ENCODE data around the gene DPF3. TPM values are rescaled to one million over a fixed set of nuclear protein-coding genes. Genes with fewer than 3 reads are reported as not detected.

DPF3 gene
- total RNA-seq, 1 donor from 2014 or later: 0.99 TPM

DNA sequence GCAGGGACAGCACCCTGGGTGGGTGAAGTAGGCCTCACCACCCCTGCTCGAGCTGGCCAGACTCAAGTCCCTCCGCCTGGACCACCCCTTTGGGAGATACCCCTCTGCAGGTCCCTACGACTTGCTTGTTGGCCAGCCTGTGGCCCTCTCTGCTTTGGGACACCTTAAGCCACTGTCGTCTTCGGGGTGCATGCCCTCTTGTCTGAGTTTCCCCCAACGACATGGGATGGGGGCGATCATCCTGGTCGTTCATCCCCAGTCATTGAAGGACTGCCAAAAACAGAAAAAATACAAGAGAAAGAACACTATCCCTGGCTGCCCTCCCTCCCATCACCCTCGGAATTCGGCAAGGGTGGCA, 151.1 kb downstream of the DPF3 start:
- no peak for DNase-seq (ENCODE audit: low read depth in 2 of 2)

DNA sequence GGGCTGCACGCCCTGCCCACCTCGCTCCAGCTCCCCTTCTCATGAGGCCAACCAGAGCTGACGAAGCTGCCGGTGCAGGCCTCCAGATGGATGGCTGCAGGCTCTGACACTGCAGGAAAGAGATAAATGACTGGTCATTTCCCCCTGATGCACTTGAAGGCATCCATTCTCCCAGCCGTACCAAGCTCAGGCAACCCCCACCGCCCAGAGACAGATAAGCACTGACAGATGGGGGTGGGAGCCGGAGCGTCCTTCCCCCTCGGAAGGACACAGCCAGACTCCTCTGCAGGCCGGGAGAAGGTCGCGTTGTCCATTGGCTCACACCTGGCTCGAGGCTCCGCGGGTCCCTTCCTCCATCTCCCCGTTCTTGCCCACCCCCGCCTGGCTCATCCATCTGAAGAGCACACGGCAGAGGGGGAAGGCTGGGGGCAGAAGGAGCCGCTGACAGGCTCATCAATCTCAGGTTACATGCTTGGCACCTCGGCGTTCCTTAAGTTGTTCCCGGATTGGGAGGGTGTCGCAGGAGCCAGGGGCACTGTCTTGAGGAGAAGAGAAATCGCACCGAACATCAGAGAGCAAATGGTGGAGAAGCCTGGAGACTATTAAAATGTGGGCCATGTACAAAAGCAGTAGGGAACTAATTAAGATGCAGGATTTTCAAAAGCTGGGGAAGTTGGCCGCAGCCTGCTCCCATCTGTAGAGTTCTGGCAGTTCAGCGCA, 151.6 kb downstream of the DPF3 start:
- DNase-seq (ENCODE audit: low read depth in 2 of 2): peak in 1 of 2 donors; percentile 68

DNA sequence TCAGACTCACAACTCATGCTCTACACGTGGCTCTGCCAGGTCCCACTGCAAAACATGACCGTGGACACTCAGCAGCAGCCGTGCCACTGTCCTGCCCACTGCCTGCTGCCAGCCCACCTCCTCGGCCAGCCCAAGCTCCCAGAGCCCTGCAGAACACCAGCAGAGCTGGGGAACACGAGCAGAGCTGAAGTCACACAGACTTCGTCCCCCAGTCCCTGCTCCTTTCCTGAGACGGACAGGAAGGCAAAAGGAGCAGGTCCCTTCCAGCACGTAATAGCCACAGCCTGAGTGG, 152.1 kb downstream of the DPF3 start:
- no peak for DNase-seq (ENCODE audit: low read depth in 2 of 2)

DNA sequence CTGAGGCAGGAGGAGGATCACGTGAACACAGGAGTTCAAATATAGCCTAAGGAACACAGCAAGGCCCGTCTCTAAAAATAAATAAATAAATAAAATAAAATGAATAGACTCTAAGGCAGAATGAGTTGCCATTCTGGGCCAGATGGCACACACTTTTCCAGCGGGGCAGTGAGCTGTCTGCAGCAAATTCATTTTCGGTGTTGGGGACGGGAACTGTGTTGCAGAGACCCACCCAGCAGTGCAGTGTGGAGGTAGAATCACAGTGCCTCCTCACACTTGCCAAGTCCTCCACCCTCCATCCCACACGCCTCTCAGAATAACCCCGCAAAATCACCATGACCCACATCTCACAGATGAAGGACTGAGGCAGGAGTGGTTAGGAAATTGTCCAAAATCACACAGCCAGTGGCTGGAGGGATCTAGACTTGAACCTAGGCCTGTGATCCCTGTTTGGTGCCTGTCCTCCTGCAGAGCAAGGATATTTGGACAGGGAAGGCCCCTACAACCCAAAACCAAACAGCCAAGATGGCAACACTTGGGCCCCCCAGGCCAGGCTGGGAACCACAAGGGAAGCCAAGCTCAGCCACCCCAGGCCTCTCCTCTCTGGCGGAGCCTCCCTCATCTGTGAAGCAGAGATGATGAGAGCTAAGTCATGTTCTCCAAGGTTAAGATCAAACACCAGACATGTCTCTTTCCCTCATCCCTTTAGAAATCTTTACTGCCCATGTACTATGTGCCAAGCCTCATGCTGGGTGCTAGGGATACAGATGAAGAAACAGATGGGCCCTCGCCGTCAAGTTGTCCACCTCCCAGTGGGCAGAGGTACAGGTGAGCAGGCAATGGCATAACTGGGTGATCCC, 152.7 kb downstream of the DPF3 start:
- DNase-seq (ENCODE audit: low read depth in 2 of 2): no peak

DNA sequence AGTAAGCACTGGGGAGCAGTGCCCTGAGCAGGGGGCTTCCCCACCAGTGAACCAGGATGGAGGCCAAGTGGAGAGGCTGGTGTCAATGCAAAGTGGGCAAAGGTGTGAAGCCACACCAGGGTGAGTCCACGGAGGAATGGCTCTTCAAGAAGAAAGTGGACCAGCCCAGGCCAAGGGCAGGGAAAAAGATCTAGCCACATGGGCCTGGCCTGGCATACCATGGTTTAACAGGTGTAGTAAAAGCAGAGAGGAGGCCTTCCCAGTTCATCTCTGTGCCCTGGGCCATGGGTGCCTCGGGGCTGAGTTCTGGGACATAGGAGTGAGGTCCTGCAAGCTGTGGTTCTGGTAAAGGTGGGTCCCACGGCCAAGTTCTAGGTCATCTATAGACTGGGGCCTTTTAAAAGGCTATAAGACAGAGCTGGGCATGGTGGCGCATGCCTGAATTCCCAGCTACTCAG, 153.4 kb downstream of the DPF3 start:
- no peak for DNase-seq (ENCODE audit: low read depth in 2 of 2)

DNA sequence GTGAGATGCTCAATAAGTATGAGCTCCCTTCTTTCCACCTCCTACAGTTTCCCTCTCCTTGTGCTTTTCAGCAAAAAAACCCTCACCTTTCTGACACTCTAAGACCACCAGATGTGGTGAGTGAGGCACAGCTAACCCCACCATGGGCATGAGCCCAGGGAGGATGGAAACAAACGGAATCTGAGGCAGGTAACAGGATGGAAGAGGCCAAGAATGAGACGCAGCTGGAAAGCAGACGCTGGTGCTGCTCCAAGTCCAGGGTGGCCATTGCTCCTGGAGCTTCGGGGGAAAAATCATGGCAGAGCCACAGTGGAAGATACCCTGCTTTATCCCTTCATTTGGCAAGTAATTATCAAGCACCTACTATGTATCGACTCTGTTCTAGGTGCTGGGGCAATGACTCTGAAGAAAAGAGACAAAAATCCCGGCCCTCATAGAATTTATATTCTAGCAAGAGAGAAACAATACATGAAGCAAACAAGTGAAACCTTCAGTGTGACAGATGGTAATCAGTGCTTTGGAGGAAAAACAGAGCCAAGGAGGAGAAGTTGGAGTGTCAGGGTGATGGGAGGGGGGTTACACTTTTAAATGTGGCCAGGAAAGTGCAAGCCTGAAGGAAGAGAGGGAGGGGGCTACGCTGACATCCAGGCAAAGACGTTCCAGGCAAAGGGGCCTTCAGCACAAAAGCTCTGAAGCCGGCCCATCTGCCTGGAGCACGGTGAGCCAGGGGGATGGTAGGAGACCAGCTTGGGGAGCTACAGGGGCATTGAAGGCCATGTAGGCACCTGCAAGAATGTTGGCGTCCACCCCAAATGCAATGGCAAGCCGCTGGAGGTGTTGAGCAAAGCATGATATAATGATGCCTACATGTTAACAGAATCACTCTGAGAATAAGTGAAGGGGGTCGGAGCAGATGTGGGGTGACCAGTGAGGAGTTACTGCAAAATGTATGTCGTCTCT, 154.2 kb downstream of the DPF3 start:
- no peak for DNase-seq (ENCODE audit: low read depth in 2 of 2)

DNA sequence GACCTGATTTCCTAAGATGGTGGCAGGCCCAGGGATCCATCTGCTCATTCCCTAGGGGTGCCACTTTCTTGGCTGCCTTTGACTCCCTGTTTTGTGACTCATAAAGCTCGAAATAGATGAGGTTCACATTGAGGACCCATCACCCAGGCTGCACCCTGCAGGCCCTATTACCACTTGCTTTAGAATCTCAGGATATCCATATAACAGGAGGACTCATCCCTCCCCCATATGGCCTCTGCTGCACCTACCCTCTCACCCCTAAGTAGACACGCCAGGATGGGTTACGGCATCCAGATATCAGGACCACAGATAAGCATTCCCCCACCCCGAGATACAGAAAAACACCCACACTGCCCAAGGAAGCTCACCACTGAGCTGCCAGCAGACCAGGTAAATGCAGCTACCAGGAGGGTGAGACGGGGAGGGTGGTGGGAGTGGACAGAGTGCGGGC, 155.7 kb downstream of the DPF3 start:
- DNase-seq (ENCODE audit: low read depth in 2 of 2): no peak

DNA sequence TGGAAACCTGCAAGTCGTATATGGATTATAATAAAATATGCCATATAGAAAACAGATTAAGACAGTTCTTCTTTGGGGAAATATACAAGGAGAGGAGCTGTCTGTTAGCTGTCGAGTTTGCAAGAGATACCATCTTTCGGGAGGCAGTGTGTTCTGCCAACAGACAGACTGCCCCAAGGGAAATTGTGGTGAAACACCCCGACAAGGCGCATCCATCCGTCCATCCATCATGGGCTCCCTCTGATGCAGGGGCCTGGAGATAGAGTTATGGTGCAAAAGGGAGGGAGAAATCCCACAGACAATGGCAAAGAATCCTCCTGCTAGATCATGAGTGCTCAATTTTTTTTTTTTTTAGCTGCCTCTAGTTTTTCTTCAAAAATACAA, 156.3 kb downstream of the DPF3 start:
- DNase-seq (ENCODE audit: low read depth in 2 of 2): no peak

DNA sequence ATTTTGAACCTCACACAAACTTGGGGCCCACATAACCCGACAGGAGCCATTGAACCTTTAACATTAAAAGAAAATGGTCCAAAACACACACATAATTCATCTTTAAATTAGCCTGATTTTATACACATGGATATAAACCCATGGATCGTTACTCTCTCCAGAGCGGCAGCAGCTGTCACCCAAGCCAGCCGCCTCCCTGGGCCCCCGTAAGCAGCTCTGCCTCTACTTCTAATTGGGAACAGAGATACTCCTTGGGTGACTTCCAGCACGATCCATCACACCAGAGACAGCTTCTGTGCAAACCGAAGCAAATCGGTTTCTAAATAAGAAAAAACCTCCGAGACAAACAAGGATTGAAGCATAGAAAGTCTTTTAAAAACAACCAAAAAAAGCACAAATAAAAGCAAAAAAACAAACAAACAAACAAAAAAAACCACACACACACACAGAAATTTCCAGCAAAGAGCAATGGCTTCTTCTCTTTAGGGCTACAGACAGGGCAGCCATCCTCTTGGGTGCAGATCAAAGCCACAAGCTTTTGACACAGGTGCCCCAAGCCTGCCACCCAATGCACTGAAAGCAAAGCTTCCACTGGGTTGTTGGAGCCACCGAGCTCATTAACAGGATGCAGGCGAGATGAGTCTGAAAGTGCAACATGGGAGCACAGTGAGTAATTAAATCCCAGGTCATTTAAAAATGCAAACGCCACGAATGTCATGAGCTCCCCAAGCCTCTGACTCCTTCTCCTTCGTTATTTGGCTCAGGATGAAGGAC, 156.9 kb downstream of the DPF3 start:
- DNase-seq (ENCODE audit: low read depth in 2 of 2): no peak

DNA sequence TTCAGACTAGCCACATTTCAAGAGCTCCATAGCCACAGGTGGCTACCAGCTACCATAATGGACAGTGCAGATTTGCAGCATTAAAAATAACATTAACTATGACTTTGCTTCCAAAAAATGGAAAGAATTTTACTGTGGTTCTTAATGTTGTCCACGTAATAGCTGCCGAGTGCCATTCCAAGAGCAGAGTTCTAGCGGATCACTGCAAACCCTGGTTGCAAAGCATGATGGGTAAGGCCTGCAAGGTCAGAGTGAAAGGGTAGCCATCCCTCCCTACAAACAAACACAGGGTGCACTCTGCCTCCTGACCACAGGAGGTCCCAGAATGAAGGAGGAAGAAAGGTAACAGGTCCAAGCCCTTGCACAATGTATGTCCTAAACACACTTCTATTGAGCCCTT, 157.6 kb downstream of the DPF3 start:
- no peak for DNase-seq (ENCODE audit: low read depth in 2 of 2)

DNA sequence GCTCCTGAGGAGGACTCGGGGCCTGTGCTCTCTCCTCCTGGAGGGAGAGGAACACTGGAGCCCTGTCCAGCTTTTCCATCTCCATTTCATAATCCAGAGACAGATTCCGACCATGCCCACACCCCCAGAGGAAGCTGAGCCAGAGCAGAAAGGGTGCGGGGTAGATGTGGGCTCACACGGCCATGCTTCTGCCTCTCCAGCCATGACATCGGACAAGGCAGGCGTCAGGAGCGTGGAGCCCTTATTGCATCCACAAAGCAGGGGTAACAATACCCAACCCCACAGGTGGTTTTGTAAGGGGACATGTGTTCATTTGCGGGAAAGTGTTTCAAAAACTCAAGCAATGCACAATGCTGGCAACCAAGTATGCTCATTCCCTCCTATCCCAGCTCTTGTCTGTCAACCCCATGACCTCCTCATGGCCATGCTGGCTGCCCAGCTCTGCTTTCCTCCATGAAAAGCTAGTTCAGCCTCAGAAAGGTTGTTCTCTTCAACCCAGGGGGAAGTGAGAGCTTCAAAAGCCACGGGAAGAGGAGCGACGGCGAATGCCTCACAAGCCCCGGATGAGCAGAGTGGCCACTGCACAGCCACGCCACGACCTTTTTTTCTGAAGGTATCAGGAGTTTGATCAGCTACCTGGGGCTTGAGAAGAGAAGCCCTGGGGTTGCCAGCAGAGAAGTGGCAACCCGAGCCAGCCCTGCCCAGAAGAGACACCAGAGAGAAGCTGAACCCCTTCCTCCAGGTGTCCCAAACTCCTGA, 161.7 kb downstream of the DPF3 start:
- no peak for DNase-seq (ENCODE audit: low read depth in 2 of 2)

DNA sequence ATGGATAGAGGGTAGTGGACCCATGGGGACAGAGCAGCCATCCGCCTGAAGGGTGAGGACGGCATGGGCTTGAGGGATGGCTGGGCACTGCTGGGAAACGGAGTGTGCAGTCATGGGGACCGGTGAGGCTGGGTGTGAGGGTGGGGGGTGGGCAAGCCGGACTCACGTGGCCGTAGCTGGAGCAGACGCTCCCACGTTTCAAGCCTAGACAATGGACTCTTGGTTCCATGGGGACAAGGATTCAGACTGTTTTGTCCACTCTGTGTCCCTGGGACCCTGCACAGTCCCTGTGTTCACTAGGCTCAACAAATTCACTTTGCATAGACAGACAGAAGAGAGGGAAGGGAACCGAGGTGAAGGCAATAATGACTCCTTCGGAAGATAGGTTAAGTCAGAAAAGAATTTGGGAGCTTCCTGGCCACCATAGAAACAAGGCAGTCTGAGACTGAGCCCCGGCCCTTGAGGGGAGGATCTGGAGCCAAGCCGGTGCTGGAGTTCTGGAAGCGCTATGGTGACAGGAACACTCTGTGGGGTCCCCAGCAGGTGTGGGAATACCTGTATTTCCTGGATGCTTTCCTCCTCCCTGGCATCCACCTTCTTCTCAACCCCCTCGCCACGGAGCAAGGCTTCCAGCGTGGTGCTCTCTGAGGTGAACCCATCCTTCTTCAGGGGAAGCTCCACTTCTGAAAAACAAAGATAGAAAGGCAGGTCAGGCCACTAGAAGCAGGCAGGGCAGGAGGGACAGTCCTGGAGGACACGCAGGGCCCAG, 162.5 kb downstream of the DPF3 start:
- DNase-seq (ENCODE audit: low read depth in 2 of 2): no peak

DNA sequence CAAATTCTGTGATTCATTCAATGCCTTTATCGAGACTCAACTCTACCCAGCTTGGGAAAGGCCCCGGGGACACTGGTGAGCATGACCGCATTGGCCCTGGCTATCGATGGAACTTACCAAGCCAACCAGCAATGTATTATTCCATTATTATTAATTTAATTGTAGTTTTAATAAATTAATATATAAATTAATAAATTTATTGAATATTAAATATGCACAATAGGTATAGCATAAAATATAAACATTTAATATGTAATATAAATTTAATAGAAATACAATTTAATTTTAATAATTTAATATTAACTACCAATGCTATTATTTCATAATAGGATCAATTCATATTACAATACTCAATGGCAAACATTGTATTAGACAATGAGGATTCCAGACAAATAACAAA, 163.4 kb downstream of the DPF3 start:
- no peak for DNase-seq (ENCODE audit: low read depth in 2 of 2)

DNA sequence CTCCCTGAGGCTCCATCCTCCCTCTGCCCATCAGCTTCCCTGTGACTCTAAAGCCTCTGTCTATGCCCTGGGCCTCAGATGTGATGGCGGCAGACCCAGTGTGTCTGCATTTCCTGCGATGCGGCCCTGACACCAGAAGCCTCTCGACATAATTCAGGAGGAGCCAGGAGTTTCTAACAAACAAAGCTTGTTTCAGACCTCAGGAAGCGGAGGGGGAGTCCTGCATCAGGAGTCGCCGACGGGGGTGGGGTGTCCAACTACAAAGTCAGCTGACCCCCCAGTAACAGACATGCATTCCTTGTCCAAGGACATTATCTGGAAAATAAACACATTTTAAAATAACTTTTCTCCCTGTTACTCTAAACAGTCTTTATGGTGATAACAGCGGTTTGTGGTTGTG, 167.5 kb downstream of the DPF3 start:
- DNase-seq (ENCODE audit: low read depth in 2 of 2): no peak

DNA sequence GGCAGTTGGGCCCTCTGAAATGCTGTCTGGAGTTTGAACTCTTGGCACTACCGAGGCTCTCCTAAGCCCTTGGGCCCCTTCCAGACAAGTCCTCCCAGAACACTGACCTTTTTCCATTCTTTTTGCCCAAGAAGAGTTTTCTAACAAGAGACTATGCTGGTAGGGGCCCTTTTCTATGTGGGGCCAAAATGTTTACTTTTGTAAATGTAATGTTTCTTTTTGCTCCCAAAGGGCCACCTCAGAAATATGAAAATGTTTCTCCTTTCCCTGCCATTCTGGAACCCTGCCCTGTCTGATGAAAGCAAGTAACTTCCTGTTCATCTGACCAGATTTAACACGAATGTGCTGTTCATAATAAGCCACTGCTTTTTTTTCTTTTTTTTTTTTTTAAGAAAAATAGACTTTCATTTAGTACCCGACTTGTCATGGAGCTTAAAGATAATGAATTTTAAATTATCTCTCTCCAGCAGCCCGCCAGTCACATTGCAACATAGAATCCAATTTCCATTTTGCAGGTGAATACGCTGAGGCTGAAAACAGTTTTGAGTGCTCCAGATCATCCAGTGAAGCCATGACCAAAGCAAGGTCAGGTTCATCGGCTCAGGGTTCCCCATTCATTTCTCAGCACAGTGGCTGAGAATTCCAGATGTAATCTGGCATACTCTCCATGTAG, 169.9 kb downstream of the DPF3 start:
- DNase-seq (ENCODE audit: low read depth in 2 of 2): peak; percentile 36 to 47

DNA sequence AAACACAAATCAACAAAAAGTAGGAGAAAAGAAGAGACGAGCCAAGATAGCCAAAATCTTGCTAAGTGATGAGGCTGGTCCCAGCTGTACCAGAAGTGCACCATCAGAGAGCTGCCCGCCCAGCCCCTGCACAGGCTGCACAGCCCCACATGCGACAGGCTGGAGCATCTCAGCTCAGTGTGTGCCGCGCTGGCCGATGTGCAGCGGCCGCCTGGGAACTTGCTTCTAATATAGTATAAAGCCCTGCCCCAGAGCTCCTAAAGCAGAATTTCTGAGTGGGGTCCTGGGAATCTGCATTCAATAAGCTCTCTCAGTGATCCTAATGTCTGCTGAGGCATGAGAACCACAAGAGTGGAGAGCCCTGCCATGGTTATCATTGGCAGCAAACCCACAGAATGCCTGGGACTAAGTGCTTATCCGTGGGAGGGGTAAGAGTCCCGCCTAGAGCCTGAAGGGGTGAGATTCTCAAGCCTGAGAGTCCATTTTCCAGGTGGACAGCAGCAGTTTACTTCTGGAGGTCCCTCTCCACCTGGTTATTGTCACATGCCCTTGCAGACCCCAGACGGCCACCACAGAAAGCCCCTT, 171.6 kb downstream of the DPF3 start:
- DNase-seq (ENCODE audit: low read depth in 2 of 2): no peak

DNA sequence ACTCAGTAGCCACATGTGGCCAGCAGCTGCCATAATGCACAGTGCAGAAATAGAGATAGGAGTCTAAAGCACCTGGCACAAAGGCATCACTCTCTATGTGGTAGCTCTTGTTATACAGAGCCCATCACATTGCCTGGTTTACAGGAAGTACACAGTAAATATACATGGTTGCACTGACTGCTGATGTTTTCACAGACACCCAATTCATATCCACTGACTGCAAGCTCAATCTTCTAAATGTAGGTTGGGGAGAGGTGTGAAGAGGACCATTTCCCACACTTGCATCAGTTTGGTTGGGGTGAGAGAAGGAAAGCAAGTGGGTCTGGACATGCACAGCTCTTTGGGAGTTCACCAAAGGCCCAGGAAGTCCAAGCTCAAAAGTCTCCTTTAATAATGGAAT, 172.8 kb downstream of the DPF3 start:
- no peak for DNase-seq (ENCODE audit: low read depth in 2 of 2)

DNA sequence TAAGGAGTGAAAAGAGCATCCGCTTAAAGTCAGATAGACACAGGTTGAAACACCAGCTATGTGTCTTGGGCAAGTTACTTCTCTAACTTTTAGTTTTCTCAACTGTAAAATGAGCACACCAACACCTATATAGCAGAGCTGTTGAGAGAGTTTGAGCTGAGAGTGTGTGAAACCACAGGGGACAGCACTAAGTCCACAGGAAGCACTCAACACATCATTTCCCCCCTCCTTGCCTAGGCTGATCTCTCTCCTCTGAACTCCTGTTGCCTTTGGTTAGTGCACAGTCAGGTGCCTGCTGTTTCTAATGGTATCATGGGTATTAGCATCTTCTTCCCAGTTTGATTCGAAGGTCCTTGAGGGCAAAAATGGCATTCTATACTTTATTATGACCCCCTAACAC, 176.7 kb downstream of the DPF3 start:
- no peak for DNase-seq (ENCODE audit: low read depth in 2 of 2)

DNA sequence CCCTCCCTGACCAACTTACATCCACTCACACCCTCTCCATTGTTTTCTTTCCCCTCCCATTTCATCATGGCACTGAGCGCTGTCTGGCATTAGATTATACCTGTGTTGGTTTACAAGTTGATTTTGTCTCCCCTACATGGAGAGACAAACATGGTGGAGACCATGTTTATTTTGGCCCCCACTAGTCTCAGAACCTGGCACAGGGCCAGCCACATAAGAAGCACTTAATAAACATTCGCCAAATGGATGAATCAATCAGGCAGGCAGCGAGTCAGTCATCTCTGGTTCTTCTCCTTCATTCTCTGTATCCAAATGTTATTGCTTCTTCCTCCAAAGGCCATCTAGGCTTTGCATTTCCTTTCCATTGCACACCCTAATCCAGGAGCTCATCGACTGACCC, 177.4 kb downstream of the DPF3 start:
- peak; percentile 27 to 51 for DNase-seq (ENCODE audit: low read depth in 2 of 2)

All from lung microvascular endothelial cell (primary cell).